Measurements from ENCODE around the gene HOXB4.

- TF ChIP-seq POLR2A (IDR thresholded peaks at IDR 0.05; ENCODE audit: extremely low read depth, insufficient read length) (no peak), CTCF (IDR thresholded peaks at IDR 0.05; ENCODE audit: low read depth, low read length) (no peak), MAX (IDR thresholded peaks at IDR 0.05; ENCODE audit: low read depth, low read length) (no peak)
These were observed 21.9 kb downstream of the HOXB4 start for GRCh38 chr17:48556229-48556575.
